HEK293 (cell line): ENCODE results near the gene ASTN2.

Experiments used
- KLF1 ChIP-seq: fragments of 450-650 bp; formaldehyde crosslinking; IDR thresholded peaks from 2 replicates; pipeline ENCODE4 v1.5.1; 2016; ENCODE audit warnings: missing biosample characterization, missing genetic modification characterization
- TF ChIP-seq, protein P1 (sequence below): fragments of 450-650 bp; formaldehyde crosslinking; IDR thresholded peaks from 2 replicates; pipeline ENCODE4 v1.5.1; 2016; ENCODE audit warnings: missing biosample characterization, missing genetic modification characterization

DNA sequence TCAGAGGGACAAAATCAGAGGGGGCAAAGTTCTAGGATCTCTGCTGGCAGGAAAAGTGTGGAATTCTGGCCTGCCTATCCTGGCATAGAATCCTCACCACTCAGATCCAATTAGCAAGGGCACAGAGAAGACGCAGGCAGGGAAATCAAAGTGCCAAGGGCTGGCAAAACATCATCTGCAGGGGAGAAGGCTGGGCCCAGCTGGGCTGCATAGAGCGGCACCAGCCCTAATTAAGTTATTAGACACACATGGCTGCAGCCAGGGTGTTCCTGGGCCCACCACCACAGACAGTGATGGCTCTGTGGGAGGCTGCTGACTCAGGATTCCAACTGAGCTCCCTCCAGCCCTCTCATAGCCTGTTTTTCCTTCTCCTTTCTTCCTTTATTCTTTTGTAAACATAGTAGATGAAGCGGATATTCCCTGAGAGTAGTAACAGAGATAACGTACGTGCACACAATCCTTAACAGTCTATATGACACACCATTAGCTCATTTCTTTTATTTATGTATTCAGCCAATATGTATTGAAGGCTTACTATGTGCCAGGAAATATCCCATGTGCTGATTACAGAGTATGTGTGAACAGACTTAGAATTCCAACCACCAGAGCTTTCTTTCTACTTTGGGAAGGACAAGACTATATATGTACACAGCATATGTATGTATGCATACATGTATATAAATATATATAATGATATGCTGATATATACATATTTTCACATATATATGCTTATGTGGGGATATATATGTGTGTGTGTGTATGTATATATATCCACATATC is 236.1 kb downstream of the ASTN2 start:
- TF ChIP-seq, protein P1, sequence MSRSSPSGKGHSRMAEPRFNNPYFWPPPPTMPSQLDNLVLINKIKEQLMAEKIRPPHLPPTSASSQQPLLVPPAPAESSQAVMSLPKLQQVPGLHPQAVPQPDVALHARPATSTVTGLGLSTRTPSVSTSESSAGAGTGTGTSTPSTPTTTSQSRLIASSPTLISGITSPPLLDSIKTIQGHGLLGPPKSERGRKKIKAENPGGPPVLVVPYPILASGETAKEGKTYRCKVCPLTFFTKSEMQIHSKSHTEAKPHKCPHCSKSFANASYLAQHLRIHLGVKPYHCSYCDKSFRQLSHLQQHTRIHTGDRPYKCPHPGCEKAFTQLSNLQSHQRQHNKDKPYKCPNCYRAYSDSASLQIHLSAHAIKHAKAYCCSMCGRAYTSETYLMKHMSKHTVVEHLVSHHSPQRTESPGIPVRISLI (tag by site-specific recombination): no peak
- no peak for TF ChIP-seq KLF1 (tag by site-specific recombination)
